HFFc6 (cell line): ENCODE measurements around the gene PCDH15. TPM values are rescaled to one million over a fixed set of nuclear protein-coding genes. Genes with fewer than 3 reads are reported as not detected.

Experiments
- DNase-seq: peaks from one replicate; pipeline ENCODE4 v3.0.0-alpha.2; 2018
- H3K27ac Mint-ChIP-seq: 2 replicates; pipeline ENCODE4 v1.8.0; 2020; ENCODE audit warnings: mild to moderate bottlenecking, mixed read lengths
- H3K27me3 Mint-ChIP-seq: 2 replicates; pipeline ENCODE4 v1.8.0; 2021; ENCODE audit warnings: mild to moderate bottlenecking, moderate library complexity, mixed read lengths; ENCODE audit not compliant: insufficient read depth
- H3K36me3 Mint-ChIP-seq: 2 replicates; pipeline ENCODE4 v1.8.0; 2021; ENCODE audit warnings: low read depth, mixed read lengths
- H3K4me1 Mint-ChIP-seq: 2 replicates; pipeline ENCODE4 v1.8.0; 2020; ENCODE audit warnings: low read depth, mixed read lengths
- H3K4me3 Mint-ChIP-seq: 2 replicates; pipeline ENCODE4 v1.8.0; 2020; ENCODE audit warnings: mild to moderate bottlenecking, moderate library complexity, mixed read lengths
- H3K9me3 Mint-ChIP-seq: 2 replicates; pipeline ENCODE4 v1.8.0; 2020; ENCODE audit warnings: mild to moderate bottlenecking, mixed read lengths
- total RNA-seq, 6 experiments: library from RNA; stranded (reverse); fragmentation: NEBNext Ultra II Directional; extraction: Animal tissue kit (Norgen Biotek cat#: 25700); gene quantifications; 2 replicates in 1 of 6; 3 replicates in 5 of 6; pipeline ENCODE4 v1.2.3, GENCODE V29; 2021
- TF ChIP-seq, protein P1 (sequence below): fragments of 200-600 bp; sonication (generic); IDR thresholded peaks from 2 replicates; pipeline ENCODE4 v1.5.0; 2021; ENCODE audit warnings: antibody characterized with exemption, mild to moderate bottlenecking

PCDH15 gene
- total RNA-seq, 6 experiments from 2014 or later: not detected

DNA sequence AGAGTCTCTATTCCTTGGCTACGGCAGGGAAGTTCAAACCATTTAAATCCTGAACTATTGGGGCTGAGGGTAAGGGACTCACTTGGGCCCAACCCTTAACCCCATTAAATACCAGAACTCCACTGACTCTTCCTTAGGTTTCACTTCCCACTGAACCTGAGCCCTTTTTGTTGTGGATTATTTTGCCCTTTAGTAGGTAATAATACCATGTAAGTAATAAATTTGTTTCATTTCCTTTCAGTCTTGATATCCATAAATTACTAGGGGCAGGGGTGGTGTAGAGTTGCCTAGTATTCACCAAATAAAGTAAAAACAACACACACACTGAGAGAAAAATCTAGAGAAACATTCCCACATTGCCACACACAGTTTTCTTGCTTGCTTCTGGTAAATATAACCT, 352.0 kb downstream of the PCDH15 start:
- DNase-seq: no peak
- H3K36me3 Mint-ChIP-seq: no peaks in the 10 kb centered on the region
- H3K4me3 Mint-ChIP-seq: no peak overlapping the region
- H3K9me3 Mint-ChIP-seq: peaks cover 17% of the 10 kb centered on the region
- TF ChIP-seq, protein P1, sequence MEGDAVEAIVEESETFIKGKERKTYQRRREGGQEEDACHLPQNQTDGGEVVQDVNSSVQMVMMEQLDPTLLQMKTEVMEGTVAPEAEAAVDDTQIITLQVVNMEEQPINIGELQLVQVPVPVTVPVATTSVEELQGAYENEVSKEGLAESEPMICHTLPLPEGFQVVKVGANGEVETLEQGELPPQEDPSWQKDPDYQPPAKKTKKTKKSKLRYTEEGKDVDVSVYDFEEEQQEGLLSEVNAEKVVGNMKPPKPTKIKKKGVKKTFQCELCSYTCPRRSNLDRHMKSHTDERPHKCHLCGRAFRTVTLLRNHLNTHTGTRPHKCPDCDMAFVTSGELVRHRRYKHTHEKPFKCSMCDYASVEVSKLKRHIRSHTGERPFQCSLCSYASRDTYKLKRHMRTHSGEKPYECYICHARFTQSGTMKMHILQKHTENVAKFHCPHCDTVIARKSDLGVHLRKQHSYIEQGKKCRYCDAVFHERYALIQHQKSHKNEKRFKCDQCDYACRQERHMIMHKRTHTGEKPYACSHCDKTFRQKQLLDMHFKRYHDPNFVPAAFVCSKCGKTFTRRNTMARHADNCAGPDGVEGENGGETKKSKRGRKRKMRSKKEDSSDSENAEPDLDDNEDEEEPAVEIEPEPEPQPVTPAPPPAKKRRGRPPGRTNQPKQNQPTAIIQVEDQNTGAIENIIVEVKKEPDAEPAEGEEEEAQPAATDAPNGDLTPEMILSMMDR: no peak
- no peaks in the 10 kb centered on the region for H3K4me1 Mint-ChIP-seq
- H3K27me3 Mint-ChIP-seq: no peaks in the 10 kb centered on the region
- no peak overlapping the region for H3K27ac Mint-ChIP-seq

DNA sequence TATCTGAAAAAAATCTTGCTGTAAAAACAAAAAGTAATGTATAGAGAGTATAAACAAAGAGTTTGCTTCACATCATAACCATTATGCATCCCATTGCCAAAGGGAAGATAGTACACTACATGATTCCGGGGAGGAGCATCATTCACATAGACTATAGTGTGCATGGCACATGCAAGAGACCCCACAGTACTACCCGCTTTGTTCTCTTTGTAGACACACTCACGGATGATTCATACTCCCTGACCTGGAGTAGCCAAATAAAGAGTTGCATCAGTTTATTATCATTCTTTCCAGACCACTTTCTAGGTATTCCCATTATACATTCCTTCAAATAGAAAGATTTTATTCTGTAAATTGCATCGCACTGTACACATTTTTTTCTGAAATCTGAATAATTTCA, 356.9 kb downstream of the PCDH15 start:
- Mint-ChIP-seq H3K36me3 (no peaks in the 10 kb centered on the region), H3K4me3 (no peak overlapping the region), H3K4me1 (no peaks in the 10 kb centered on the region), H3K9me3 (peaks cover 16% of the 10 kb centered on the region), H3K27me3 (no peaks in the 10 kb centered on the region), H3K27ac (no peak overlapping the region)
- no peak for DNase-seq
- TF ChIP-seq, protein P1: no peak

DNA sequence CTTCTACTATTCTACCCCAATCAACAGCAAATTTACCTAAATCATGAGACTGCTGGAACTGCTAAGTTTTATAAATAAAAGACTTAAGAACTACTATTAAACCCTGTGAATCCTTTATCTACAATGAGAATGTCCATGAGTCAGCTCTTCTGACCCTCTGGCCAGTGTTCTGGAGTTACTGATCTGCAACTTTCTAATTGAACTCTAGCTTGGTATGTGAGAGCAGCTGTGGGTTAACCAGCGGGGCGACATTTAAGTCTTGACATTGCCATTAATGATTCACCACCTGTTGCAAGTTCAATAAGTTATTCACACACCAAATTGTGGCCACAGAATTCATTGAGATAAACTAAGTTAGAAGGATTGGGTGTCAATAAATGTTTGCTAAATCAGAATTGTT, 359.8 kb downstream of the PCDH15 start:
- H3K27ac Mint-ChIP-seq: no peak overlapping the region
- H3K4me1 Mint-ChIP-seq: no peaks in the 10 kb centered on the region
- no peaks in the 10 kb centered on the region for H3K27me3 Mint-ChIP-seq
- no peak overlapping the region for H3K4me3 Mint-ChIP-seq
- H3K9me3 Mint-ChIP-seq: peaks cover 12% of the 10 kb centered on the region
- no peak for DNase-seq
- no peaks in the 10 kb centered on the region for H3K36me3 Mint-ChIP-seq
- TF ChIP-seq, protein P1: no peak

DNA sequence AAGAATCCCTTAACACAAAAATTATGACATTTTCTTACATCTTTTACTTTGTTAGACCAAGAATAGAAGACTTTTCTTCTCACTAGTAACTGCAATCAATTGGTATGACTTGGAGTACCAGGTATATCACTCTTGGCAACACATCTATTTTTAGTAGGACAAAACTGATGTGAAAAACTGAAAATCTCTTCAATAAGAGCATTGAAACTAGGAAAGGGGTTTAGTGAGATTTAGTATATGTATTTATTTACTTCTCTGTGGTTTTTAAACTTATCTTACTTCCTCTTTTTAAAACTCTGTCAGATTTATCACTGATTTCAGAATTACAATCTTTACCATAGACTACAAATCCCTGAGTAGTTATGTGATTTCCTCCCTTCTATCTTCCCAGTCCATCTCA, 366.2 kb downstream of the PCDH15 start:
- peaks cover 32% of the 10 kb centered on the region for H3K9me3 Mint-ChIP-seq
- H3K4me1 Mint-ChIP-seq: no peaks in the 10 kb centered on the region
- no peak overlapping the region for H3K27ac Mint-ChIP-seq
- H3K27me3 Mint-ChIP-seq: no peaks in the 10 kb centered on the region
- H3K4me3 Mint-ChIP-seq: no peak overlapping the region
- H3K36me3 Mint-ChIP-seq: no peaks in the 10 kb centered on the region; the same call in 1 of the 2 replicates
- TF ChIP-seq, protein P1: no peak
- DNase-seq: no peak

DNA sequence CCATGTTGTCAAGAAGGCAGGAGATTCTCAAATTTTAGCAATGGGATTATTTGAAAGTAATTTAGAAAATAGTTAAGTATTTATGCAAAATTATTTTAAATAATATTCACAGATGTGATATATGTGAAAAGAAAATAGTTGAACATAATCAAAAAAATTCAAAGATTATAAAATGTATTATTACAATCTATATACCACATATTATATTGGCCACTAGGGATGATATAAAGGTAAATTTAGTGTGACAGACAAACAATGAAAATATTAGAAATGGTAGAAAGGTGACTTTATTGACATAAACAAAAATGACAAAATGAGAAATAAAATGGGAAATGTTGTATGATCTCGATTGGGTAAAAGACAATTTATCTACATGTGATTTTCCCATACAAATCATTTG, 385.5 kb downstream of the PCDH15 start:
- TF ChIP-seq, protein P1: peak; percentile 22; the same call in 1 of the 2 replicates
- H3K27me3 Mint-ChIP-seq: no peaks in the 10 kb centered on the region
- no peaks in the 10 kb centered on the region for H3K36me3 Mint-ChIP-seq
- H3K27ac Mint-ChIP-seq: no peak overlapping the region
- H3K4me3 Mint-ChIP-seq: no peak overlapping the region
- no peak for DNase-seq
- no peaks in the 10 kb centered on the region for H3K4me1 Mint-ChIP-seq
- peaks cover 23% of the 10 kb centered on the region for H3K9me3 Mint-ChIP-seq

DNA sequence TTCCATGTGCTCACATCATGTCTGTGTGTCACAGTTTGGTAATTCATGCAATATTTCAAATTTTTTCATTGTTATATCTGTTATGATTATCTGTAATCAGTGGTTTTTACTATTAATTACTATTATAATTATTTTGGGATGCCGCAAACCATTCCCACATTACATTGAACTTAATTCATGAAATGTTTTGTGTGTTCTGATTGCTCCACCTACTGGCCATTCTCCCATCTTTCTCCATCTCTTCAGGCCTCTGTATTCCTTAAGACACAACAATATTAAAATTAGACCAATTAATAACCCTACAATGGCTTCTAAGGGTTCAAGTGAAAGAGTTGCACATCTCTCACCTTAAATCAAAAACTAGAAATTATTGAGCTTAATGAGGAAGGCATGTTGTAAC, 398.5 kb downstream of the PCDH15 start:
- Mint-ChIP-seq H3K4me3 (no peak overlapping the region), H3K27ac (no peak overlapping the region), H3K27me3 (no peaks in the 10 kb centered on the region), H3K9me3 (peaks cover 17% of the 10 kb centered on the region), H3K4me1 (no peaks in the 10 kb centered on the region), H3K36me3 (no peaks in the 10 kb centered on the region)
- no peak for DNase-seq
- TF ChIP-seq, protein P1: peak; percentile 58; the same call in 1 of the 2 replicates
